ENCODE data around the gene PNPO. TPM values are rescaled to one million over a fixed set of nuclear protein-coding genes. Genes with fewer than 3 reads are reported as not detected.

PNPO gene
- total and polyA plus RNA-seq, 2 of the 13 experiments (the other 11 are each of a cell fraction or from before 2014, with no cell fraction given) = 47.9 to 63.3 TPM

GRCh38 chr17:47895856-47896671 lies 45.3 kb upstream of the PNPO start, which contains the start of gene SP2 (continued):
- TF ChIP-seq MXI1 (IDR thresholded peaks at IDR 0.05; ENCODE audit: borderline replicate concordance, low read depth, low read length) (peak; percentile 70; the same call in 1 of the 3 replicates), MIER2 (CRISPR knock-in tag; IDR thresholded peaks at IDR 0.05) (0 out of 2 replicates have a peak, but pooled peaks have one; percentile 4), ZFP62 (CRISPR knock-in tag; IDR thresholded peaks at IDR 0.05) (no peak), ZNF275 (CRISPR knock-in tag; IDR thresholded peaks at IDR 0.05; ENCODE audit: borderline replicate concordance) (0 out of 2 replicates have a peak, but pooled peaks have one; percentile 43), KDM5B (CRISPR knock-in tag; IDR thresholded peaks at IDR 0.05; ENCODE audit: borderline replicate concordance) (peak; percentile 91; the same call in 1 of the 2 replicates), ZNF230 (CRISPR knock-in tag; IDR thresholded peaks at IDR 0.05) (peak; percentile 25; the same call in 1 of the 2 replicates), ZBTB7A (CRISPR knock-in tag; IDR thresholded peaks at IDR 0.05) (0 out of 2 replicates have a peak, but pooled peaks have one; percentile 57), AGO2 (optimal IDR thresholded peaks at IDR 0.05; ENCODE audit: low read depth, low read length) (peak; percentile 88), ZNF335 (CRISPR knock-in tag; IDR thresholded peaks at IDR 0.05) (no peak), ZNF558 (CRISPR knock-in tag; IDR thresholded peaks at IDR 0.05; ENCODE audit: borderline replicate concordance) (peak; percentile 21; the same call in 1 of the 2 replicates), TCF12 (IDR thresholded peaks at IDR 0.05) (no peak), TCF12 (CRISPR knock-in tag; IDR thresholded peaks at IDR 0.05) (0 out of 2 replicates have a peak, but pooled peaks have one; percentile 28), NFYC (CRISPR knock-in tag; IDR thresholded peaks at IDR 0.05) (peak; percentile 96), ZNF235 (CRISPR knock-in tag; IDR thresholded peaks at IDR 0.05; ENCODE audit: borderline replicate concordance) (peak; percentile 67; the same call in 1 of the 2 replicates), SKI (IDR thresholded peaks at IDR 0.05; ENCODE audit: partially characterized antibody) (peak; percentile 45), TEAD2 (CRISPR knock-in tag; IDR thresholded peaks at IDR 0.05) (no peak), ZNF138 (CRISPR knock-in tag; IDR thresholded peaks at IDR 0.05; ENCODE audit: low read depth) (peak; percentile 63; the same call in 1 of the 2 replicates), MEF2D (CRISPR knock-in tag; IDR thresholded peaks at IDR 0.05) (no peak; the same call in 1 of the 2 replicates)
- TF ChIP-seq, protein P1, sequence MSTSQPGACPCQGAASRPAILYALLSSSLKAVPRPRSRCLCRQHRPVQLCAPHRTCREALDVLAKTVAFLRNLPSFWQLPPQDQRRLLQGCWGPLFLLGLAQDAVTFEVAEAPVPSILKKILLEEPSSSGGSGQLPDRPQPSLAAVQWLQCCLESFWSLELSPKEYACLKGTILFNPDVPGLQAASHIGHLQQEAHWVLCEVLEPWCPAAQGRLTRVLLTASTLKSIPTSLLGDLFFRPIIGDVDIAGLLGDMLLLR (CRISPR knock-in tag; IDR thresholded peaks at IDR 0.05) = 0 out of 2 replicates have a peak, but pooled peaks have one; percentile 77
- TF ChIP-seq, protein P2, sequence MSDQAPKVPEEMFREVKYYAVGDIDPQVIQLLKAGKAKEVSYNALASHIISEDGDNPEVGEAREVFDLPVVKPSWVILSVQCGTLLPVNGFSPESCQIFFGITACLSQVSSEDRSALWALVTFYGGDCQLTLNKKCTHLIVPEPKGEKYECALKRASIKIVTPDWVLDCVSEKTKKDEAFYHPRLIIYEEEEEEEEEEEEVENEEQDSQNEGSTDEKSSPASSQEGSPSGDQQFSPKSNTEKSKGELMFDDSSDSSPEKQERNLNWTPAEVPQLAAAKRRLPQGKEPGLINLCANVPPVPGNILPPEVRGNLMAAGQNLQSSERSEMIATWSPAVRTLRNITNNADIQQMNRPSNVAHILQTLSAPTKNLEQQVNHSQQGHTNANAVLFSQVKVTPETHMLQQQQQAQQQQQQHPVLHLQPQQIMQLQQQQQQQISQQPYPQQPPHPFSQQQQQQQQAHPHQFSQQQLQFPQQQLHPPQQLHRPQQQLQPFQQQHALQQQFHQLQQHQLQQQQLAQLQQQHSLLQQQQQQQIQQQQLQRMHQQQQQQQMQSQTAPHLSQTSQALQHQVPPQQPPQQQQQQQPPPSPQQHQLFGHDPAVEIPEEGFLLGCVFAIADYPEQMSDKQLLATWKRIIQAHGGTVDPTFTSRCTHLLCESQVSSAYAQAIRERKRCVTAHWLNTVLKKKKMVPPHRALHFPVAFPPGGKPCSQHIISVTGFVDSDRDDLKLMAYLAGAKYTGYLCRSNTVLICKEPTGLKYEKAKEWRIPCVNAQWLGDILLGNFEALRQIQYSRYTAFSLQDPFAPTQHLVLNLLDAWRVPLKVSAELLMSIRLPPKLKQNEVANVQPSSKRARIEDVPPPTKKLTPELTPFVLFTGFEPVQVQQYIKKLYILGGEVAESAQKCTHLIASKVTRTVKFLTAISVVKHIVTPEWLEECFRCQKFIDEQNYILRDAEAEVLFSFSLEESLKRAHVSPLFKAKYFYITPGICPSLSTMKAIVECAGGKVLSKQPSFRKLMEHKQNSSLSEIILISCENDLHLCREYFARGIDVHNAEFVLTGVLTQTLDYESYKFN (CRISPR knock-in tag; conservative IDR thresholded peaks at IDR 0.05) = no peak; the same call in 1 of the 2 replicates
- TF ChIP-seq, protein P3, sequence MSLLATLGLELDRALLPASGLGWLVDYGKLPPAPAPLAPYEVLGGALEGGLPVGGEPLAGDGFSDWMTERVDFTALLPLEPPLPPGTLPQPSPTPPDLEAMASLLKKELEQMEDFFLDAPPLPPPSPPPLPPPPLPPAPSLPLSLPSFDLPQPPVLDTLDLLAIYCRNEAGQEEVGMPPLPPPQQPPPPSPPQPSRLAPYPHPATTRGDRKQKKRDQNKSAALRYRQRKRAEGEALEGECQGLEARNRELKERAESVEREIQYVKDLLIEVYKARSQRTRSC (CRISPR knock-in tag; IDR thresholded peaks at IDR 0.05; ENCODE audit: low read depth) = no peak
- TF ChIP-seq, protein P4, sequence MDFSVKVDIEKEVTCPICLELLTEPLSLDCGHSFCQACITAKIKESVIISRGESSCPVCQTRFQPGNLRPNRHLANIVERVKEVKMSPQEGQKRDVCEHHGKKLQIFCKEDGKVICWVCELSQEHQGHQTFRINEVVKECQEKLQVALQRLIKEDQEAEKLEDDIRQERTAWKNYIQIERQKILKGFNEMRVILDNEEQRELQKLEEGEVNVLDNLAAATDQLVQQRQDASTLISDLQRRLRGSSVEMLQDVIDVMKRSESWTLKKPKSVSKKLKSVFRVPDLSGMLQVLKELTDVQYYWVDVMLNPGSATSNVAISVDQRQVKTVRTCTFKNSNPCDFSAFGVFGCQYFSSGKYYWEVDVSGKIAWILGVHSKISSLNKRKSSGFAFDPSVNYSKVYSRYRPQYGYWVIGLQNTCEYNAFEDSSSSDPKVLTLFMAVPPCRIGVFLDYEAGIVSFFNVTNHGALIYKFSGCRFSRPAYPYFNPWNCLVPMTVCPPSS (IDR thresholded peaks at IDR 0.05) = no peak
